ENCODE results near the gene TUBGCP2.

The TUBGCP2 gene

DNA sequence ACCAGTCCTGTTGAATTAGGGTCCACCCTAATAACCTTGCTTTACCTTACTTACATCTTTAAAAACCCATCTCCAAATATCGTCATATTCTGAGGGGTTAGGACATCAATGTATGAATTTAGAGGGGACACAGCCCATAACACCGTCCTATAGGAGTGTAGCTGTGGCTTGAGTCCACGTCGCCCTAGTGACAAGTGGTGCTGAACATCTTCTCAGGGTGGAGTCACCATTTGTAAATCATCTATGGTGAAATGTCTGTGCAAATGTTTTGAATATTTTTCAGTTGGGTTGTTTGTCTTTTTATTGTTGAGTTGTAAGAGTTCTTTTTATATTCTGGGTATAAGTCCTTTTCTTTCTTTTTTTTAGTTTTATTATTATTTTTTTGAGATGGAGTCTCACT, 33.3 kb upstream of the TUBGCP2 start:
- no peak for DNase-seq (ENCODE audit: low spot score)

DNA sequence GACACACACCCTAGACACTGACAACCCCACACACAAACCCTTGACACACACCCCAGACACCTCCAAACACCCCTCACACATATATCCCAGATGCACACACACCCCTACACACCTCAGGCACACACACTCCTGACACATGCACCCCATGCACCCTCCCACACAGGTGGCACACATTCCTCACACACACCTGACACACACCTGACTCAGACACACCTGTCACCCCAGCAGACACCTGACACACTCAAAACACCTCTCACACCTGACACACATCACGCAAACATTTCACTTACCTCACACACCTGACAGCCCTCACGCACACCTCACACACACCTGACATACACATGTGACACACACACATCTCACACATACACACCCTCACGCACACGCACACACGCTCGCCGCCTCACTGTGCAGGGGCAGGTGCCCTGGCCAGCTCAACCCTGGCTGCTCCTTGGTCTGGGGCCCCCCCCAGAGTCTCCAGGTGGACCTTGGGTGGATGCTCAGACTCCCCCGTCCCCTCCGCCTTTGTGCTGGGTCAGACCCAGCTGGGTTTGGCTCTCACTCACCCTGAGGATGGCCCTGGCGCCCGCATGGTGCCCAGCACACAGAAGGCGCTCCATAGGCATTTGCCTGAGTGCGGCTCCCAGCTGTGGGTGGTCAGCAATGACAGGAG, 31.2 kb upstream of the TUBGCP2 start:
- no peak for DNase-seq (ENCODE audit: low spot score)

DNA sequence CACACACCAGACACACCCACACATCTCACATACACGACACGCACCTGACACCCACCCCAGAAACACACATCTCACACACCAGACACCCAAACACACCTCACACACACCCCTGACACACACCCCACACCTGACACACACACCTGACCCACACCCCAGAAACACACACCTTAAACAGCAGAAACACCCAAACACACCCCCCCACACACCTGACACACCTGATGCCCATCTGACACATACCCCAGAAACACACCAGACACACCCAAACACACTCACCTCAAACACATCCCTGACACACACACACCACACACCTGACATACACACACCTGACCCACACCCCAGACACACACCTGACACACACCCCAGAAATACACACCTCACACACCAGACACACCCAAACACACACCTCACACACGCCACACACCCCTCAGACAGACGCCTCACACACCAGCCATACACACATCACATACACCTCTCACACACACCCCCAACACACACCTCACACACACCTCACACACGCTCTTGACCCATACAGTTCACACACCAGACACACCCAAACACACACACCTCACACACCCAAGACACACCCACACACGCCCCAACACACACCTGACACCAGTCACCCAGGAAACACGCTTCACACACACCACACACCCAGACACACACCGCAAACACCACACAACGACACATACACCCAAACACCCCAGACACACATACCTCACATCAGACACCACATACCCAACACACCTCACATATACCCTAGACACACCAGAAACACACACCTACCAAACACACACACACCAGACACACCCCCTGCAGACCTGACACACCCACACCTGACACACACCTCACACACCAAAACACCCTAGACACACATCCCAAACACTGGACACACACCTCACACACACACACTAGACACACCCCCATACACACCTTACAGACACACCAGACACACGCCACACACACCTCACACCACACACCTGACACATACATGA, 29.7 kb upstream of the TUBGCP2 start:
- no peak for DNase-seq (ENCODE audit: low spot score)

GRCh38 chr10:133337370-133337725, 28.7 kb upstream of the TUBGCP2 start:
- no peak for DNase-seq (ENCODE audit: low spot score)

GRCh38 chr10:133336577-133337369, 28.1 kb upstream of the TUBGCP2 start, which contains the start of gene CALY:
Gene CALY (minus strand): TSS chr10:133336896. CDS start chr10:133328989, 7,907 bp downstream.
- DNase-seq (ENCODE audit: low spot score) = no peak

GRCh38 chr10:133336118-133336576, 27.5 kb upstream of the TUBGCP2 start:
- DNase-seq (ENCODE audit: low spot score) = no peak

GRCh38 chr10:133335246-133336117, 26.8 kb upstream of the TUBGCP2 start:
- peak; percentile 38 for DNase-seq (ENCODE audit: low spot score)

GRCh38 chr10:133334503-133335245, 26.0 kb upstream of the TUBGCP2 start:
- no peak for DNase-seq (ENCODE audit: low spot score)

DNA sequence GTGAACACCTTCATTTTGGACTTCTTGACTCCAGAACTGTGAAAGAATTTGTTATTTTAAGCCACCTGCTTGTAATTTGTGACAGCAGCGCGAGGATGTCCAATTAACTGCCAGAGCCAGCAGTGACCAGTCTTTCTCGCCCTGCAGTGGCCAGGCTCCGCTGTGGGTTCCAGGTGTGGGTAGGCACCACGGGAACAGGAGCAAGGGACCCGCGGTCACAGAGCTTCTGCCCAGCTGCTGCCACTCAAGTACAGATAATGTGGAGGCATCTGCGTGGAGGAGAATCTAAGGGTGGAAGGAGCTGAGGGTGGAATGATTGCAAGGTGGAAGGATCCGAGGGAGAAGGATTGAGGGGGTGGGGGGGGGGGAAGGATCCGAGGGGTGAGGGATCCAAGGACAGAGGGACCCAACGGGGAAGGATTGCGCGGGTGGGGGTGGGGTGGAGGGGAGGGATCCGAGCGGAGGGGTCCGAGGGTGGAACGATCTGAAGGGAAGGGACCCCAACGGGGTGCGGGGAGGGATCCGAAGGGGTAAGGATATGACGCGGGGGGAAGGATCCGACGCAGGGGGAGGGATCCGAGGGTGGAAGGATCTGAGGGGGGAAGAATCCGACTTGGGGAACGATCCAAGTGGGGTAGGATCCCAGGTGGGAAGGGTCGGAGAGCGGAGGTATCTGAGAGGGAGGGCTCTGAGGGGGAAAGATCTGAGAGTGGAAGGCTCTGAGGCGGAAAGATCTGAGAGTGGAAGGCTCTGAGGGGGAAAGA, 24.4 kb upstream of the TUBGCP2 start:
- no peak for DNase-seq (ENCODE audit: low spot score)

DNA sequence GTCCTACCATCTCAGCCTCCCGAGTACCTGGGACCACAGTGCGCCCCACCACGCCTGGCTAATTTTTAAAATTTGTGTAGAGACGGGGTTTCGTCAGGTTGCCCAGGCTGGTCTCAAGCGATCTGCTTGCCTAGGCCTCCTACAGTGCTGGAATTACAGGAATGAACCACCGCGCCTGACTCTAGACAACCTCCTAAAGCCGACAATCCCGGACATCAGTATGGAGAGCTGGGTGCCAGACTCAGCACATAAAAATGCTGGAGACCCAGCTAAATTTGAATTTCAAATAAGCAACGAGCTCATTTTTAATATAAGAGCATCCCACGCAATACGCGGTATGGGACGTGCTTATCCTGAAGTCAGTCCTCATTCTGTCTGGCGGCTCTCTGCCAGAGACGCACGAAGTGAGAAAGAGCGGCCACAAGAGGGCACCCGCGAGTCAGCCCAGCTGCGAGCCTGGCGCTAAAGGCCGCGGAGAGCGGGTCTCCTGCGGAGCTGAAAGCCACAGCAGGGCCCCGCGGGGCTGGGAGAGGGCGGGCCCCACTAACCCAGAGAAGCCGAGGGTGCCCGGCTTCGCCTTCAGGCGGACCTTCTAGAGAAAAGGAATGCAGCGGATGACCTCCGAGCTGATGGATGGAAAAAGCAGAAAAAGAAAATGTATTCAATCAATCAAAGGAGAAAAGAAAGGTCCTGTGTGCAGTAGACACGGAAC, 21.0 kb upstream of the TUBGCP2 start:
- peak; percentile 60 for DNase-seq (ENCODE audit: low spot score)

- DNase-seq (ENCODE audit: low spot score) = no peak
Measured at GRCh38 chr10:133328358-133329343, 20.0 kb upstream of the TUBGCP2 start.

GRCh38 chr10:133327651-133328357, 19.1 kb upstream of the TUBGCP2 start:
- DNase-seq (ENCODE audit: low spot score) = no peak

DNA sequence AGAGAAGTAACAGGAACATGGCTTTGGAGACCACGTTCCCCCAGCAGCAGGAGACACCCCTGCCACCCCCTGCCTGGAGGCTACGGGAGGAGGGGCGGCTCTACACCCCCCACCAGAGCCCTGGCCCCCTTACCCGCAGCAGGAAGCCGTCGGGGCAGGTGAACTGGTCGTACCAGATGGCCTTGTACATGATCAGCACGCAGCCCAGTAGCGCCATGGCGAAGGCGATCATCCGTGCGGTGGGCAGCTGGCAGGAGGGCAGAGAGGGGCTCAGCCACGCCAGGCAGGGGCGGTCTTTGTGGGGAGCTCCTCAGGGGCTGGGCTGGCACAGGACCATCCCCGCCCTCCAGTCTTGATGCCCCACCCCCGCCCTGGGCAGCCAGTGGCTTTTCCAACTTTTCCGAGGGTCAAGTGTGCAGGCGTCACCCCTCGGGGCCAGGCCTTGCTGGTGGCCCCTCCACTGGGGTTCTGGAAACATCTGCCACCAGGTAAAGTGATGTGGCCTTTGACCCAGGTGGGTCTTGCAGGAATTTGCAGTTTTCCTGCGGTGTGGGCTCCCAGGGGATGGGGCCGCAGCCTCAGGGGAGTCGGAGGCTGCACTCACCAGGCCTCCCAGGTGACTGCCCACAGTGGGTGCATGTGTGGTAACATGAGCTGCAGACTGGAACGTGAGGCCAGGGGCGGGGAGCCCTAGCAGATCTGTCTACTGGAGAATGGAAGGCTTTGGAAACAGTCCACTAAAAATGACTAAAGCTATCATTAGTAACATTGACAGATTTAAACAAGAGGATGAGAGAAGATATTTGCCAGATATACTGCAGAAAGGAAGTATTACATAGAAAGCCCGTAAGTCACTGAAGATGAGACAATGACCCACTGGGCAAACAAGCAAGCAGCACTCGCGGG, 18.3 kb upstream of the TUBGCP2 start:
- no peak for DNase-seq (ENCODE audit: low spot score)

DNA sequence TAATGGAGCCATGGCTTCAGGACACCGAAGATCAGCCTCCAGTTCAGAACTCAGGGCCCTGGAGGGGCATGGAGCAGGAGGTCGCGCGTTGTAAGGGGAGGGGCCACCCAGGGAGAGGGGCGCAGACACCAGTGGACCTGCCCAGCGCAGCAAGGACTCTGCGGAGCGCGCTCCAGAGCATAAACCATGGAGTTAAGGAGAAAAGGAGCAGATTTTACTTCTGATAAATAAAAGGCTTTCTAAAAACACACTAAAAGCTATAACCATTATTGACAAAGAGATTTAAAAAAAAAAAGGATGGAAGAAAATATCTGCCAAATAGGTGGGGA, 17.5 kb upstream of the TUBGCP2 start:
- no peak for DNase-seq (ENCODE audit: low spot score)

DNA sequence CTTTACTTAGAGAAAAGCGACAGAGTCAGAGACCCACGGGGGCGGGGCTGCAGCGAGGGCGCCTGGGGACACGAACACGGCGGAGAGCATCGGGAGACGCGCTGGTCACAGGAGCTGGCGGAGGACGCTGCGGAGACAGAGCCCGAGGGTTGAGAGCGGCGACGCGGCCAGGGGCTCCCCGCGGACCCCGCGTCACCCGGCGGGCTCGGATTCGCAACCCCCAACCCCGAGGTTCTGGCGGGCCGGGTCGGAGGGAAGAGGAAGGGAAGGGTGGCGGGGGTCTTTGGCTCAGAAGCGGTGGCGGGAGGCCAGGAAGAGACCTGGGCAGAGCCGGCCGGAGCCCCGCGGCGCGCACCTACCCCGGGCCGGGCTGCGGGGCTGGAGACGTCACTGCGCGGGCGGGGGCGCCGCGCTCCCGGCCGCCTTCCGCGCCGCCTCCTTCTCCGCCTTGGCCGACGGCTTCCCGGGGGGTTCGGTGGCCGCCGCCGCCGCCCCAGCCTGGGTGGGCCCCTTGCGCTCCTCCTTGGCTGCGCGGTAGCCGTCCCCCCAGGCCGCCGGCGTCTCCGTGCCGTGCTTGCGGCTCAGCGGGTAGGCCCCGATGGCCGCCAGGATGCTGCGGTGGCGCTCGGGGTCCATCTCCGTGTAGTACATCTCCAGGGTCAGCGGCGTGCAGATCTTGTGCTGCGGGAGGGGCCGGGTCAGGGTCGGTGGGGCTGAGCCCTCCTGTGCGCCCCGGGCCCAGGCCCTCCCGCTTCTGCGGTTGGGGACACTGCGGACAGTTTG, 17.0 kb upstream of the TUBGCP2 start:
- DNase-seq (ENCODE audit: low spot score) = no peak

Data from COLO829 (cell line).